Neural cell (in vitro differentiated cells): ENCODE measurements around the gene CACNG6.

ENCODE experiments used
- EP300 ChIP-seq: fragments of 450-650 bp; conservative IDR thresholded peaks from 2 replicates; pipeline ENCODE4 v1.6.1; 2014; ENCODE audit warnings: antibody characterized with exemption, mild to moderate bottlenecking, moderate library complexity; ENCODE audit not compliant: poor library complexity, severe bottlenecking
- EZH2 ChIP-seq: fragments of 200-600, 300-800 bp; shearing (Covaris generic), sonication (generic); IDR thresholded peaks from 2 replicates; pipeline ENCODE4 v1.6.1; 2014; ENCODE audit warnings: antibody characterized with exemption, low read length, borderline replicate concordance, mild to moderate bottlenecking; ENCODE audit not compliant: insufficient read depth, poor library complexity, severe bottlenecking
- MXI1 ChIP-seq: fragments of 450-650 bp; conservative IDR thresholded peaks from 2 replicates; pipeline ENCODE4 v1.6.1; 2014; ENCODE audit warnings: antibody characterized with exemption, mild to moderate bottlenecking; ENCODE audit not compliant: poor library complexity, severe bottlenecking
- POLR2AphosphoS5 ChIP-seq: IDR thresholded peaks from 2 replicates; pipeline ENCODE4 v1.6.1; 2012
- RAD21 ChIP-seq: fragments of 450-650 bp; conservative IDR thresholded peaks from 2 replicates; pipeline ENCODE4 v1.6.1; 2014; ENCODE audit warnings: antibody characterized with exemption, mild to moderate bottlenecking, moderate library complexity
- SMC3 ChIP-seq: fragments of 450-650 bp; conservative IDR thresholded peaks from 2 replicates; pipeline ENCODE4 v1.6.1; 2014; ENCODE audit warnings: antibody characterized with exemption, mild to moderate bottlenecking, moderate library complexity; ENCODE audit not compliant: poor library complexity
- TAF1 ChIP-seq: IDR thresholded peaks from 2 replicates; pipeline ENCODE4 v1.6.1; 2012; ENCODE audit warnings: low read depth
- TF ChIP-seq, protein P1 (sequence below): fragments of 450-650 bp; IDR thresholded peaks from 2 replicates; pipeline ENCODE4 v1.5.1; 2014; ENCODE audit warnings: antibody characterized with exemption, mild to moderate bottlenecking, moderate library complexity; ENCODE audit not compliant: poor library complexity, severe bottlenecking
- TF ChIP-seq, protein P2 (sequence below): IDR thresholded peaks from 2 replicates; pipeline ENCODE4 v1.6.1; 2012; ENCODE audit warnings: borderline replicate concordance

DNA sequence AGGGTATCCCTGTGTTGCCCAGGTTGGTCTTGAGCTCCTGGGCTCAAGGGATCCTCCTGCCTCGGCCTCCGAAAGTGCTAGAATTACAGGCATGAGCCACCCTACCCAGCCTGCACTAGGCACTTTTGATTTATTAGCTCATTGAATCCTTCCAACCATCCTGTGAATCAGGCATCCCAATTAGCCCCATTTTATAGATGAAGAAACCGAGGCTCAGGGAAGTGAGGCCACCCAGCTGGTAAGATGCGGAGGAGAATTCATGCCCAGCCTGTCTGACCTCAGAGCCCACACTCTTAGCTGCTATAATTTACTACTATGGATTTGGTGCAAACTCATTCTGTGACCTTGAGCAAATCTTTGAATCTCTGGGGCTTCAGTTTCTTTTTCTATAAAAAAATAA lies 46.5 kb upstream of the CACNG6 start:
- TF ChIP-seq, protein P1, sequence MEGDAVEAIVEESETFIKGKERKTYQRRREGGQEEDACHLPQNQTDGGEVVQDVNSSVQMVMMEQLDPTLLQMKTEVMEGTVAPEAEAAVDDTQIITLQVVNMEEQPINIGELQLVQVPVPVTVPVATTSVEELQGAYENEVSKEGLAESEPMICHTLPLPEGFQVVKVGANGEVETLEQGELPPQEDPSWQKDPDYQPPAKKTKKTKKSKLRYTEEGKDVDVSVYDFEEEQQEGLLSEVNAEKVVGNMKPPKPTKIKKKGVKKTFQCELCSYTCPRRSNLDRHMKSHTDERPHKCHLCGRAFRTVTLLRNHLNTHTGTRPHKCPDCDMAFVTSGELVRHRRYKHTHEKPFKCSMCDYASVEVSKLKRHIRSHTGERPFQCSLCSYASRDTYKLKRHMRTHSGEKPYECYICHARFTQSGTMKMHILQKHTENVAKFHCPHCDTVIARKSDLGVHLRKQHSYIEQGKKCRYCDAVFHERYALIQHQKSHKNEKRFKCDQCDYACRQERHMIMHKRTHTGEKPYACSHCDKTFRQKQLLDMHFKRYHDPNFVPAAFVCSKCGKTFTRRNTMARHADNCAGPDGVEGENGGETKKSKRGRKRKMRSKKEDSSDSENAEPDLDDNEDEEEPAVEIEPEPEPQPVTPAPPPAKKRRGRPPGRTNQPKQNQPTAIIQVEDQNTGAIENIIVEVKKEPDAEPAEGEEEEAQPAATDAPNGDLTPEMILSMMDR: no peak
- TF ChIP-seq RAD21 (no peak), EZH2 (no peak), EP300 (no peak), SMC3 (no peak), POLR2AphosphoS5 (no peak), TAF1 (no peak), MXI1 (no peak)
- TF ChIP-seq, protein P2, sequence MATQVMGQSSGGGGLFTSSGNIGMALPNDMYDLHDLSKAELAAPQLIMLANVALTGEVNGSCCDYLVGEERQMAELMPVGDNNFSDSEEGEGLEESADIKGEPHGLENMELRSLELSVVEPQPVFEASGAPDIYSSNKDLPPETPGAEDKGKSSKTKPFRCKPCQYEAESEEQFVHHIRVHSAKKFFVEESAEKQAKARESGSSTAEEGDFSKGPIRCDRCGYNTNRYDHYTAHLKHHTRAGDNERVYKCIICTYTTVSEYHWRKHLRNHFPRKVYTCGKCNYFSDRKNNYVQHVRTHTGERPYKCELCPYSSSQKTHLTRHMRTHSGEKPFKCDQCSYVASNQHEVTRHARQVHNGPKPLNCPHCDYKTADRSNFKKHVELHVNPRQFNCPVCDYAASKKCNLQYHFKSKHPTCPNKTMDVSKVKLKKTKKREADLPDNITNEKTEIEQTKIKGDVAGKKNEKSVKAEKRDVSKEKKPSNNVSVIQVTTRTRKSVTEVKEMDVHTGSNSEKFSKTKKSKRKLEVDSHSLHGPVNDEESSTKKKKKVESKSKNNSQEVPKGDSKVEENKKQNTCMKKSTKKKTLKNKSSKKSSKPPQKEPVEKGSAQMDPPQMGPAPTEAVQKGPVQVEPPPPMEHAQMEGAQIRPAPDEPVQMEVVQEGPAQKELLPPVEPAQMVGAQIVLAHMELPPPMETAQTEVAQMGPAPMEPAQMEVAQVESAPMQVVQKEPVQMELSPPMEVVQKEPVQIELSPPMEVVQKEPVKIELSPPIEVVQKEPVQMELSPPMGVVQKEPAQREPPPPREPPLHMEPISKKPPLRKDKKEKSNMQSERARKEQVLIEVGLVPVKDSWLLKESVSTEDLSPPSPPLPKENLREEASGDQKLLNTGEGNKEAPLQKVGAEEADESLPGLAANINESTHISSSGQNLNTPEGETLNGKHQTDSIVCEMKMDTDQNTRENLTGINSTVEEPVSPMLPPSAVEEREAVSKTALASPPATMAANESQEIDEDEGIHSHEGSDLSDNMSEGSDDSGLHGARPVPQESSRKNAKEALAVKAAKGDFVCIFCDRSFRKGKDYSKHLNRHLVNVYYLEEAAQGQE: no peak
